HG02852 (cell line): Measurements from ENCODE around the gene C1orf167.

Experiments
- ATAC-seq: cut with Tn5 transposase; IDR thresholded peaks from one replicate; pipeline ENCODE4 v1.9.1; 2021; ENCODE audit warnings: mild to moderate bottlenecking, moderate library complexity; ENCODE audit not compliant: unreplicated experiment

Gene C1orf167

GRCh38 chr1:11759791-11760190 lies 2.2 kb upstream of the C1orf167 start:
- ATAC-seq: no peak

DNA sequence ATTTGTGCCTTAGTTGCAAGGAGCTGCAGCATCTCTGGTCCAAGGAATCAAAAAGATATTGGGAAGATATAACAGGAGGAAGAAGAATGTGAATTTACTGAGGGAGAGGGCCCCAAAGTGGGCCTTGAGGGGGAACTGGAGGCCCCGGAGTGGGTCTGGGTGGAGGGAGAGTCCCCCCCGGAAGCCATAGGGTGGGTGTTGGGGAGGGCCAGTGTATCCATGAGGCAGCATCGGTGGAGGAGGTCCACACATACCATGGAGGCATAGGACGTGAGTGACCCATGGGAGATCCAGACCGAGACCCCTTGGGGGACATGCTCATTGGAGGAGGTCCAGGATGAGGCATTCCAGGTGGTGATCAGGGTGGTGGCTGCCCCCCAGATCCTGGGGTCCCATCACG lies 708 bp upstream of the C1orf167 start:
- no peak for ATAC-seq

- no peak for ATAC-seq
Measured at GRCh38 chr1:11764115-11764514, 2.1 kb downstream of the C1orf167 start.

- ATAC-seq: no peak
Measured at GRCh38 chr1:11764519-11764918, 2.5 kb downstream of the C1orf167 start.

GRCh38 chr1:11765661-11766428 lies 3.9 kb downstream of the C1orf167 start:
- ATAC-seq: no peak

GRCh38 chr1:11766429-11766776 lies 4.4 kb downstream of the C1orf167 start:
- no peak for ATAC-seq

DNA sequence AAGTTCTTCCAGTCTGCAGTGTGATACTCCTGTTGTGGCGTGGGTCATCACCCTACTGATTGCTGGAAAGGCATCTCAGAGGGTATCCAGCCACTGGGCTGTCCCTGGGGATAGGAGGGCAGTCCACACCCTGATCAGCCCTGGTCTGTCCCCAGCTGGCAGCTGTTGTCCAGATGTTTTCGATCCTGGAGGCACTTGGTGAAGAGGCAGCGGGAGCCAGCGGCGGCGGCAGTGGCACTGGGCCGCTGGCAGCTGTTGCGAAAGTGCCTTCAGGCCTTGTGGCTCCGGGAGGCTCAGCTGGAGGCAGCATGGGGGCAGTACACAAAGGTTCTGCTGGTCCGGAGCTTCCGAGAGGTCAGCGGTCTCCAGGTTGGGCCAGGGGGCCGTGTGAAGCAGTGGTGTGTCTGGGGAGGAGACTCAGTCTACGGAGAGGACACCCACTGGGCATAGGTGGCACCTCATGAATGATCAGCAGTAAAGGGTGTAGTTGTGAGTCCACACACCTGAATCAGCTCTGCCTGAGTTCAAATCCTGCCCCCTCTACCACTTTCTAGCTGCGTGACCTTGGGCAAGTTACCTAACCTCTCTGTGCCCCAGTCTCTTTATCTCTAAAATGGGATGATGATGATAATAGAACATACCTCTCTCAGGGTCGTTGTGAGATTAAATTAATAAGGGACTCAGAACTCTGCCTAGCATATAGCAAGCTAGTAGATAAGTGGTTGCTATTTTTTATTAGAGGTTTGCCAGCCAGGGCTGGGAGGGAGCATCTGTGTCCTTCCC lies 6.1 kb downstream of the C1orf167 start:
- no peak for ATAC-seq

- no peak for ATAC-seq
Measured at GRCh38 chr1:11768821-11769220, 6.8 kb downstream of the C1orf167 start.

GRCh38 chr1:11769274-11769673 lies 7.3 kb downstream of the C1orf167 start:
- ATAC-seq: no peak

GRCh38 chr1:11770011-11770410 lies 8.0 kb downstream of the C1orf167 start:
- ATAC-seq: no peak

DNA sequence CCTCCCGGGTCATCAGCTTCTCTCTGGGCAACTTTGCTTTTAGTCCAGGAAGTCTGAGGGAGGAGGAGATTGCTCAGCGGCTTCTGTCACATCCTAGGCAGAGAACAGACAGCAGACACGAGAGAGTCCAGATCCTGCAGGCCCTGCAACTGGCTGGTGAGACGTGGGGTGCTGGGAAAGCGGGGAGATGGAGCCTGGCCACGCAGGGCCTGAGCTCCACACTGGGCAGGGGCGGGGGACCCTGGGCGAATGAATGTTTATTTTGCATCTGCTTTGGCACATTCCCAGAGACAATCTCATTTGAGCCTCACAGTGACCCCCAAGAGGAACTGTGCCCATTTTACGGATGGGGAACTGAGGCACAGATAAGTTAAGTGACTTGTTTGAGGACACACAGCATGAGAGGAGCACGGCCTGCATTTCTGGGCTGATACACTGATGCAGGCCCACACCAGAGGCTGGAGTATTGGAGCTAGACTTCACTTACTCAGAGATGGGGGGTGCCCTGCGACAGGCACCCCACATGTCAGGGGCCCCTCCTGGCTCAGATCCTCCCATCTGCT lies 9.6 kb downstream of the C1orf167 start:
- no peak for ATAC-seq

DNA sequence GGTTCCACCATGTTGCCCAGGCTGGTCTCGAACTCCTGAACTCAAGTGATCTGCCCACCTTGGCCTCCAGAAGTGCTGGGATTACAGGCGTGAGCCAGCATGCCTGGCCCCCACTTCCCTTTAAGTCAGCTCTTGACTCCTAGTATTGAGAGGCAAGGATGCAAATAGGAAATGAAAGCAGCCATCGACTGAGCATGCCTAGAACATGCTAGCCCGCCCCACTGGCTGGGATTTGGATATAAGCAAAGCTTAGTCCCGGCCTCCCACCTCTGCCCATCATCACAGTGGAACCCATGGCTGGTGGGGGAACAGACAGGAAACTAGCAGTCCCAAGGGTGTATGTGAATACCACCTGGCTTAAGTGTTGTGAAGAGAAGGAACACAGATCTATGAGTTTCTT lies 10.5 kb downstream of the C1orf167 start:
- no peak for ATAC-seq

GRCh38 chr1:11774753-11775152 lies 12.8 kb downstream of the C1orf167 start:
- ATAC-seq: no peak

GRCh38 chr1:11777658-11778322 lies 15.8 kb downstream of the C1orf167 start:
- no peak for ATAC-seq

DNA sequence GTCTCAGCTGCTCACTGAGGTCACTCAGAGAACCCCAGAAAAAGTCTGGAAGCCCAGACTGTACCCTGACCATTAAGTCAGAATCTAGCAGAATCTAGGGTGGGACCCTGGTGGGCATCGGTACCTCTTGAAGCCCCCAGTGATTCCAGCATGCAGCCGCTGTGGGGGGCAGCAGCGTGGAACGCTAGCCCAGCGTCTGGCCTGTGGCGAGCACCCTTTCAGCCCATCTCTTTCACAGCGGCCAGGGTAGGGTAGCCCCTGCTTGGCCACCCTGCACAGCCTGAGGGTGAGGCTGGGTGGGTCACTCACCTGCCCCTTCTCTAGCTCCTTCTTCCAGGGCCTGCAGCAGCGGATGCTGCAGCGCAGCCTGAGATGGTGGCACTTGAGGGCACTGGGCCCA lies 16.3 kb downstream of the C1orf167 start:
- no peak for ATAC-seq

DNA sequence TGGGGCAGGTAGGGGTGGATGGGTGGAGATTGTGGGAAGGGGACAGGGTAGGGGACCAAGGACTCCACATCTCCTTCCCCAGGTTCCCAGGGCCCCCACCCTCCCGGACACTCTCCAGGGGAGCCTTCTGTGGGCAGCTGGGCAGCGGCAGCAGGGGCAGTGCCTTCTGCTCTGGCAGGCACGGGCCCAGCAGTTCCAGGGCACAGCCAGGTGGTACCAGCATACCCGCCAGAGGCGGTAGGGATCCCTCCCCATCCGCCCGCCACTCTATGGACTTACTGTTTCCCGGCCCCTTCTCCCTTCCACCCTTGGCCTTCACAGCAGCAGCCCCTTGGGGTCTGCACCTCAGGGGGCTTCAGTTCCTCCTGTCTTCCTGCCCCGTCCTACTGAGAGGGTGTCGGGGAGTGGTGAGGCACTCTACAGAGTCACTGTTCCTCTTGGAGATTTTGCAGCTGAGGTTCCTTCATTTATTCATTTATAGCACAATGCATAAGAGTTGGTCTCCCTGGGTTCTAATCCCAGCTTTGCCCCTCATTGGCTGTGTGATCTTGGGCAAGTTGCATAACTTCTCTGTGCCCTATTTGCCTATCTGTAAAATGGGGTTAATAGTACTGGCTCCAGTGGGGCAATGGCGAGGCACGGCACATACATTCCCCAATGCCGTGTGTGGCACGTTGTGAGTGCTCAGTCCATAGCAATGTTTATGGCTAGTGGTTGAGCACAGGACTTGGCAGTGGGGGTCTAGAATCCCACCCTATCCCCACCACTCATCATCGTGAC lies 17.0 kb downstream of the C1orf167 start:
- no peak for ATAC-seq

- no peak for ATAC-seq
Measured at GRCh38 chr1:11779715-11780379, 17.9 kb downstream of the C1orf167 start.

- no peak for ATAC-seq
Measured at GRCh38 chr1:11780380-11781147, 18.6 kb downstream of the C1orf167 start.

DNA sequence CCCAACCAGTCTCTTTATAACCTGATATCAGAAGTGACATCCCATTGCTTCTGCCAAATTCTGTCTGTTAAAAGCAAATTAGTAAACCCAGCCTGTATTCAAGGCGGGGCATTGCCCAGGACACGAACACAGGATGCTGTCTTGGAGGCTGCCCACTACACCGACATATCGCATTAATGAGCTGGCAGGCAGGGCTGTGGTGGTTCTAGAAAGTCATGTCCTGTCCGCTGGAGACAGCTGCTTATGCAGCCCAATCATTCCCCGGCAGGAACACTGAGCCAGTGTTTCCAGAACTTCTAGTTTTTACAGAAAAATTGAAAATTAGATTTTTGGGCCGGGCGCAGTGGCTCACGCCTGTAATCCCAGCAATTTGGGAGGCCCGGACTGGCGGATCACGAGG lies 19.3 kb downstream of the C1orf167 start:
- no peak for ATAC-seq
